HG03064 (cell line): ENCODE measurements around the gene PCDHGA7.
"Not testable (repeated sequence)": the region's sequence is repeated elsewhere in the genome, so short reads cannot be mapped to it uniquely, and the experiment has no call there.

ENCODE experiments used
- ATAC-seq: cut with Tn5 transposase; IDR thresholded peaks from one replicate; pipeline ENCODE4 v1.9.1; 2021; ENCODE audit warnings: low read depth; ENCODE audit not compliant: unreplicated experiment

The PCDHGA7 gene

GRCh38 chr5:141382469-141383294 is at the start of gene PCDHGA7:
TSS of gene PCDHGA7 (plus strand) at chr5:141382742. CDS start at chr5:141382900, 158 bp downstream.
- no peak for ATAC-seq

- ATAC-seq, result no peak
These were observed 43.8 kb upstream of the PCDHGA7 start, which contains the start of gene PCDHGA2 for GRCh38 chr5:141338538-141339306. TSS of gene PCDHGA2 (plus strand) at chr5:141338760.

GRCh38 chr5:141340781-141341354 is 41.7 kb upstream of the PCDHGA7 start:
- not testable (repeated sequence) for ATAC-seq

GRCh38 chr5:141342773-141343172 is 39.8 kb upstream of the PCDHGA7 start:
- ATAC-seq, result no peak

GRCh38 chr5:141343242-141343952 is 39.1 kb upstream of the PCDHGA7 start, which contains the start of gene PCDHGA3:
TSS of gene PCDHGA3 (plus strand) at chr5:141343829. CDS start at chr5:141344034, 205 bp downstream.
- ATAC-seq, result no peak

GRCh38 chr5:141343953-141344463 is 38.5 kb upstream of the PCDHGA7 start:
- no peak for ATAC-seq

- ATAC-seq, result no peak
These were observed 37.2 kb upstream of the PCDHGA7 start for GRCh38 chr5:141345327-141345726.

- ATAC-seq, result not testable (repeated sequence)
These were observed 36.5 kb upstream of the PCDHGA7 start for GRCh38 chr5:141346017-141346416.

GRCh38 chr5:141349917-141350619 is 32.5 kb upstream of the PCDHGA7 start, which contains the start of gene PCDHGB1:
TSS of gene PCDHGB1 (plus strand) at chr5:141350099. CDS start at chr5:141350261, 162 bp downstream.
- no peak for ATAC-seq

GRCh38 chr5:141351591-141351990 is 31.0 kb upstream of the PCDHGA7 start:
- ATAC-seq, result no peak

- no peak for ATAC-seq
These were observed 27.6 kb upstream of the PCDHGA7 start, which contains the start of gene PCDHGA4 for GRCh38 chr5:141354900-141355469. TSS of gene PCDHGA4 (plus strand) at chr5:141355021. CDS start at chr5:141355108, 87 bp downstream.

- no peak for ATAC-seq
These were observed 26.9 kb upstream of the PCDHGA7 start for GRCh38 chr5:141355641-141356040.

- ATAC-seq, result no peak
These were observed 26.4 kb upstream of the PCDHGA7 start for GRCh38 chr5:141356133-141356532.

- ATAC-seq, result no peak
These were observed 25.6 kb upstream of the PCDHGA7 start for GRCh38 chr5:141356950-141357349.

- peak; percentile 72 for ATAC-seq
These were observed 22.6 kb upstream of the PCDHGA7 start, which contains the start of gene PCDHGB2 for GRCh38 chr5:141359790-141360426. TSS of gene PCDHGB2 (plus strand) at chr5:141359994. CDS start at chr5:141360136, 142 bp downstream.

- no peak for ATAC-seq
These were observed 21.9 kb upstream of the PCDHGA7 start for GRCh38 chr5:141360685-141361084.

GRCh38 chr5:141362719-141363118 is 19.8 kb upstream of the PCDHGA7 start:
- ATAC-seq, result no peak

GRCh38 chr5:141363952-141364660 is 18.4 kb upstream of the PCDHGA7 start, which contains the start of gene PCDHGA5:
TSS of gene PCDHGA5 (plus strand) at chr5:141364162. CDS start at chr5:141364331, 169 bp downstream.
- ATAC-seq, result no peak
